ENCODE data around the gene SENP1.

The SENP1 gene

DNA sequence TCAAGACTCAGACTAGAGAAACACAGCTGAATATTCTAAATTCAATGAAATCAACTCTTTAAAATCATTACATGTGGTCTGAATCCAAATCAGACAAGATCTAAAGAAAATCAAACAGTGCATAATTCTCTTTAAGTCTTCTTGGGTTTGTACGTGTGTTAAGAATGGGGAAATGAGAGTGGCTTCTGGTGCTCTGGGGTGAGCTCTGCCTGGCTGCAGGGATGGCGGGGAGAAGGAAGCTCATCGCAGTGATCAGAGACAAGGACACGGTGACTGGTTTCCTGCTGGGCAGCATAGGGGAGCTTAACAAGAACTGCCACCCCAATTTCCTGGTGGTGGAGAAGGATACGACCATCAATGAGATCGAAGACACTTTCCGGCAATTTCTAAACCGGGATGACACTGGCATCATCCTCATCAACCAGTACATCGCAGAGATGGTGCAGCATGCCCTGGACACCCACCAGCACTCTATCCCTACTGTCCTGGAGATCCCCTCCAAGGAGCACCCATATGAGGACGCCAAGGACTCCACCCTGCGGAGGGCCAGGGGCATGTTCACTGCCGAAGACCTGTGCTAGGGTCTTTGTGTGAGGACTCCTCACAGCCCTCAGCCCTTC lies 20.9 kb downstream of the SENP1 start:
- peaks cover 3% of the 10 kb centered on the region for H3K4me1 Mint-ChIP-seq (ENCODE audit: low read depth)
- no peaks in the 10 kb centered on the region for H3K9me3 Mint-ChIP-seq
- no peak overlapping the region for H3K27ac Mint-ChIP-seq
- H3K36me3 Mint-ChIP-seq (ENCODE audit: low read depth) = peaks cover 67% of the 10 kb centered on the region
- H3K4me3 Mint-ChIP-seq = no peak overlapping the region
- H3K27me3 Mint-ChIP-seq = no peaks in the 10 kb centered on the region

DNA sequence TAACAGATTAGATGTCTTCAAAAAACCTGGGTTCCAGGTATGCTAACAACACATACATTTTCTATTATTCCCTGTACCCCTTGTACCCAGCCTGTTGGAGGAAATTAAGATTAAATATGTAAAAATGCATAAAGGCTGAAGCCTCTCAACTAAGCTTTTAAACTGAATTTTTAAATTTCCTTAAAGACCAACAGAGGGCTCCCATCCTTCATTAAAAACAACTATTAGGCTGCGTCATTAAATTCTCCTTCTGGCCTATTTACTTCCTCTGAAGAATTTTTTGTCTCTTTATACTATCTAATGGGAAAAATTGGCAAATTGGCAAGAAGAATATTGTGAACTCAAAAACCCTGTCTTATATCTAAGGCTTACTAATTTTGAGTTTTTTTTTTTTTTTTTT lies 21.8 kb downstream of the SENP1 start:
- no peaks in the 10 kb centered on the region for H3K27me3 Mint-ChIP-seq
- peaks cover 69% of the 10 kb centered on the region for H3K36me3 Mint-ChIP-seq (ENCODE audit: low read depth)
- H3K9me3 Mint-ChIP-seq = no peaks in the 10 kb centered on the region
- no peak overlapping the region for H3K27ac Mint-ChIP-seq
- H3K4me1 Mint-ChIP-seq (ENCODE audit: low read depth) = peaks cover 3% of the 10 kb centered on the region
- no peak overlapping the region for H3K4me3 Mint-ChIP-seq

DNA sequence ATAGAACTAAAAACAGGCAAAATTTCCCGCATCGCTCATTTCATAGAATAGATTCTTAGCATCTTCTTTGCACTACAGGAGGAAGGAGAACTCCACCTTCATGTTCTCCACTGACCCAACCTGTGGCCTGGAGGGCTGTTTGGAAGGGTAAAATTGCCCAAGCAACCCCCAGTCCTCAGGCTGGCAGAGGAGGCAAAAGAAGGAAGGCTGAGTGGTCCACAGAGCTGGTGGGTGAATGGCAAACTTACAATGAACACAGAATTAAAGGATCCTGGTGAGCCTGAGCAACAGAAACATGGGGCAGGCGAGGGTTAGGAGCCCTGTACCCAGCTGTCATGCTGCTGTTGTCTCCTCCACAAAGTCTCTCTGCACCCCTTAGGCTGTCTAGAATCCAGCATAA lies 25.1 kb downstream of the SENP1 start:
- H3K27ac Mint-ChIP-seq = no peak overlapping the region

DNA sequence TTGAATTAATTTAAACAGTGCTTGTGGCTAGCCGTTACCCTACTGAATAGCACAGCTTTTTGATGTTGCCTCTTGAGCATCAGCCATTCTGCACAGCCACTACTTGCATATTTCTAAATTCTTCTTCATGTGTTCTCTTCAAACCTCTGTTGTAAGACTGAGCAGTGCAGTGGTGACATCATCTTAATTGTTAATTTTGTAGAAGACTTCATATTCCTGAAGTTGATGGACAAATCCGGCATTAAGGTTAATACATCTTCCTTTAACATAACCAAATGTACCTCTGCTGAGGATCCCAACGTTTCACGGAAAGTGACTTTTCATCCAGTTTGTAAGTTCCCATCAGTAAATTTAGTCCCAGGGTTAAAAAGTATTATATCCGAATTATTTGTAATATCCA lies 25.6 kb downstream of the SENP1 start:
- Mint-ChIP-seq H3K36me3 (ENCODE audit: low read depth) (peaks cover 72% of the 10 kb centered on the region), H3K4me3 (no peak overlapping the region), H3K4me1 (ENCODE audit: low read depth) (peaks cover 3% of the 10 kb centered on the region), H3K9me3 (no peaks in the 10 kb centered on the region), H3K27me3 (no peaks in the 10 kb centered on the region), H3K27ac (no peak overlapping the region)

More for the DNA sequence above, 25.1 kb downstream of the SENP1 start:
- Mint-ChIP-seq H3K36me3 (ENCODE audit: low read depth) (peaks cover 72% of the 10 kb centered on the region), H3K9me3 (no peaks in the 10 kb centered on the region), H3K4me1 (ENCODE audit: low read depth) (peaks cover 3% of the 10 kb centered on the region), H3K27me3 (no peaks in the 10 kb centered on the region), H3K4me3 (no peak overlapping the region)

DNA sequence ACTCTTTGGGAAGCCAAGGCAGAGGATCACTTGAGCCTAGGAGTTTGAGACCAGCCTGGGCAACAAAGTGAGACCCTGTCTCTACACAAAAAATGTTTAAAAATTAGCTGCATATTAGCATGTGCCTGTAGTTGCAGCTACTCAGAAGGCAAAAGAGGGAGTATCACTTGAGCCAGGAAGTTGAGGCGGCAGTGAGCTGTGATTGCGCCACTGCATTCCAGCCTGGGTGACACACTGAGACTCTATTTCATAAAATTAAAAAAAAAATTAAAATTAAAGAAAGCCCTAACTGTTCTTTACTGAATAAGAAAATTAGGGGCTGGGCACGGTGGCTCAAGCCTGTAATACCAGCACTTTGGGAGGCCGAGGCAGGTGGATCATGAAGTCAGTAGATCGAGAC lies 27.0 kb downstream of the SENP1 start:
- Mint-ChIP-seq H3K4me3 (no peak overlapping the region), H3K27ac (no peak overlapping the region), H3K9me3 (no peaks in the 10 kb centered on the region), H3K27me3 (no peaks in the 10 kb centered on the region), H3K36me3 (ENCODE audit: low read depth) (peaks cover 71% of the 10 kb centered on the region), H3K4me1 (ENCODE audit: low read depth) (no peaks in the 10 kb centered on the region)

DNA sequence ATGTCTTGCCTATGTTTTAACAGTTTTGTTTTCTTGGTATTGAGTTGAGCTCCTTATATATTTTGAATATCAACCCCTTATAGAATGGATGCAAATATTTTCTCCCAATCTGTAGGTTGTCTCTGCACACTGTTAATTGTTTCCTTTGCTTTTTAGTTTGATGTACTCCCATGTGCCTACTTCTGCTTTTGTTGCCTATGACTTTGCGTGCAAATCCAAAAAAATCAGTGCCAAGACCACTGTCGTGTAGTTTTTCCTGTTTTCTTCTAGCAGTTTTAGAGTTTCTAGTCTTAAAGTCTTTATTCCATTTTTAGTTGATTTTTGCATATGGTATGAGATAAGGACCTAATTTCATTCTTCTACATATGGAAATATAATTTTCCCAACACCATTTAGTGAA lies 28.8 kb downstream of the SENP1 start:
- Mint-ChIP-seq H3K36me3 (ENCODE audit: low read depth) (peaks cover 63% of the 10 kb centered on the region), H3K9me3 (no peaks in the 10 kb centered on the region), H3K4me3 (no peak overlapping the region), H3K27ac (peak overlapping the region; percentile 14), H3K27me3 (no peaks in the 10 kb centered on the region), H3K4me1 (ENCODE audit: low read depth) (no peaks in the 10 kb centered on the region)

DNA sequence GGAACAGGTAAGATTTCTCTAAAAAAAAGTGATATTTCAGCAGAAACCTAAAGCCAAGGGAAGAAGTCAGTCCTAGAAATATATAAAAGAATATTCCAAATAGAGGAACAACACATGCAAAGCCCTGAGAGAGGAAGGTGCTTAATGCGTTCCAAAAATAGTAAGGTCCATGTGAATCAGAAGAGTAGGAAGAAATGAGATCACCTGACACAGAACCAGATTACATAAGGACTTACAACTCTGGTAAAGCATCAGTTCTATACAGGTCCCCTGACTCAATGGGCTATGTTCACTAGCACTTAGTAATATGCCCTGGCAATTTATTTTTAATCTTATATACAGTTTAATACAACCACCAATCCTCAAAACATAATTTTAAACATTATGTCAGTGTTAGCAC lies 30.0 kb downstream of the SENP1 start:
- no peak overlapping the region for H3K4me3 Mint-ChIP-seq
- H3K27me3 Mint-ChIP-seq = no peaks in the 10 kb centered on the region
- H3K36me3 Mint-ChIP-seq (ENCODE audit: low read depth) = peaks cover 58% of the 10 kb centered on the region
- no peaks in the 10 kb centered on the region for H3K4me1 Mint-ChIP-seq (ENCODE audit: low read depth)
- no peak overlapping the region for H3K27ac Mint-ChIP-seq
- H3K9me3 Mint-ChIP-seq = no peaks in the 10 kb centered on the region

DNA sequence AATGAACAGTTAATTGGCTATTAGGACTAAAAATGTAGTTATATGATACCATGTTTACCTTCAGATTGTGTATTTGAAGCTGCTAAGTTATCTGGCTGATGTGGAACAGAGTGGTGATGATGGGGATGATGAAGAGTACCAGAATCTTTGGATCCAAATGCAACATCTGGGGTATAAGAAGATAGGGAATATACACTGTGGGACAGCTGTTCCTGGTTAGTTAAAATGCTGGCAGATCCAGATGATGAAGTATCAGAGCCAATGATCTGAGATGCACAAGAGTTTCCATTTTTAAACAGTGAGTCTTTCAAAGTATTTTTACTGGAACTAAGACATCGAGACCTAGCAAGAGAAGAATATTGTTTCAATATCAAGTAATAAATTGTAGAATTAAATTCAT lies 31.6 kb downstream of the SENP1 start:
- H3K36me3 Mint-ChIP-seq (ENCODE audit: low read depth) = peaks cover 63% of the 10 kb centered on the region
- no peaks in the 10 kb centered on the region for H3K27me3 Mint-ChIP-seq
- H3K27ac Mint-ChIP-seq = no peak overlapping the region
- H3K4me3 Mint-ChIP-seq = no peak overlapping the region
- no peaks in the 10 kb centered on the region for H3K9me3 Mint-ChIP-seq
- no peaks in the 10 kb centered on the region for H3K4me1 Mint-ChIP-seq (ENCODE audit: low read depth)

DNA sequence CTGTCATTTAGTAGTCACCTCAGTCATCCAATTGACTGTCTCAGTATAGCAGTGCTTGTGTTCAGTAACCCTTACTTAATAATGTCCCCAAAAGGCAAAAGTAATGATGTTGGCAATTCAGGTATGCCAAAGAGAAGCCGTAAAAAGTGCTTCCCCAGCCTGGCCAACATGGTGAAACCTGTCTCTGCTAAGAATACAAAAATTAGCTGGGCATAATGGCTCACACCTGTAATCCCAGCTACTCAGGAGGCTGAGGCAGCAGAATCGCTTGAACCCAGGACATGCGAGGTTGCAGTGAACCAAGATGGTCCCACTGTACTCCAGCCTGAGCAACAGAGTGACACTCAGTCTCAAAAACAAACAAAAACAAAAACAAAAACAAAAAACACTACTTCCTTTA lies 33.6 kb downstream of the SENP1 start:
- Mint-ChIP-seq H3K4me1 (ENCODE audit: low read depth) (no peaks in the 10 kb centered on the region), H3K27me3 (no peaks in the 10 kb centered on the region), H3K4me3 (no peak overlapping the region), H3K27ac (no peak overlapping the region), H3K36me3 (ENCODE audit: low read depth) (peaks cover 62% of the 10 kb centered on the region), H3K9me3 (no peaks in the 10 kb centered on the region)

DNA sequence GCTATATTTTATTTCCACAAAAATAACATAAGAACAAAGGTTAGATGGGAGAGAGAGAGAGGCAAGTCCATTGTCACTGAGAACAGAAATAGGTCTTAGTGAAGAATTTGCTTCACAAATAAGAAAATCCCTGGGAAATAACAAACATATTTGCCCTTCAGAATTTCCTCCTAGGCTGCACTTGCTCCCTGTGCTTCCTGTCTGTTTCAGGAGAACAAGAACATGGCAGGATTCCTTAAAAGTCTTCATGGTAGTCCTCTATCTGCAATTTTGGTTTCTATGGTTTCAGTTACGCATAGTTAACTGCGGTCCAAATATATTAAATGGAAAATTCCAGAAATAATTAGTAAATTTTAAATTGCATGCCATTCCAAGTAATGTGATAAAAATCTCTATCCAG lies 34.1 kb downstream of the SENP1 start:
- H3K9me3 Mint-ChIP-seq = no peaks in the 10 kb centered on the region
- no peaks in the 10 kb centered on the region for H3K27me3 Mint-ChIP-seq
- H3K36me3 Mint-ChIP-seq (ENCODE audit: low read depth) = peaks cover 62% of the 10 kb centered on the region
- H3K27ac Mint-ChIP-seq = no peak overlapping the region
- H3K4me1 Mint-ChIP-seq (ENCODE audit: low read depth) = no peaks in the 10 kb centered on the region
- no peak overlapping the region for H3K4me3 Mint-ChIP-seq

DNA sequence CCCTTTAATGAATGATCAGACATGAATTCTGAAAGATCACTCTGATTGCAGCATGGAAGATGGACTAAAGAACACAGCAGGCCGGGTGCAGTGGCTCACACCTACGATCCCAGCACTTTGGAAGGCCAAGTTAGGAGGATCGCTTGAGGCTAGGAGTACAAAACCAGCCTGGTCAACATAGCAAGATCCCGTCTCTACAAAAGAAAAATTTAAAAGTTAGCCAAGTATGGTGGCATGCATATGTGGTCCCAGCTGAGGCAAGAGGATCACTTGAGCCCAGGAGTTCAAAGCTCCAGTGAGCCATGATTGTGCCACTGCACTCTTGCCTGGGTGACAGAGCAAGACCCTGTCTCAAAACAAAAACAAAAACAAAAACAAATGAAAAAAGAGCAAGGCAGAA lies 35.1 kb downstream of the SENP1 start:
- no peak overlapping the region for H3K27ac Mint-ChIP-seq
- no peaks in the 10 kb centered on the region for H3K4me1 Mint-ChIP-seq (ENCODE audit: low read depth)

DNA sequence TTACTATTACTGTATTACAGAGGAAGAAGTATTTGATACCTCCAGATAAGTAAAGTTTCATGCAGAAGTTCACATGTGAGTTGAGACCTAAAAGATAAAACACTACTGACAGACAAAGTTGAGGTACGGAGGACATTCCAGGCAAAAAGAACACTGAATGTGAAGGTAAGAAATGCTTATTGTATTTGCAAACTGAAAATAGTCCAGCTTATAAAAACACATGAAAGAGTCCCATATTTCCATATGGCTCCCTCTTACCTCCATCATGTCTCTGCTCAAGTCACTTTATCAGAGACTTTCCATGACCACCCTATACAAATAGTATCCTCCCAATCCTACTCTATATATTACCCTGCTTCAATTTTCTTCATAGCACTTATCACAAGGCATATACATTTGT lies 35.8 kb downstream of the SENP1 start:
- no peaks in the 10 kb centered on the region for H3K4me1 Mint-ChIP-seq (ENCODE audit: low read depth)
- H3K36me3 Mint-ChIP-seq (ENCODE audit: low read depth) = peaks cover 69% of the 10 kb centered on the region
- H3K27ac Mint-ChIP-seq = no peak overlapping the region
- H3K9me3 Mint-ChIP-seq = no peaks in the 10 kb centered on the region
- no peak overlapping the region for H3K4me3 Mint-ChIP-seq
- no peaks in the 10 kb centered on the region for H3K27me3 Mint-ChIP-seq

More for the DNA sequence above, 35.1 kb downstream of the SENP1 start:
- H3K36me3 Mint-ChIP-seq (ENCODE audit: low read depth) = peaks cover 66% of the 10 kb centered on the region
- H3K4me3 Mint-ChIP-seq = no peak overlapping the region
- no peaks in the 10 kb centered on the region for H3K27me3 Mint-ChIP-seq
- no peaks in the 10 kb centered on the region for H3K9me3 Mint-ChIP-seq

DNA sequence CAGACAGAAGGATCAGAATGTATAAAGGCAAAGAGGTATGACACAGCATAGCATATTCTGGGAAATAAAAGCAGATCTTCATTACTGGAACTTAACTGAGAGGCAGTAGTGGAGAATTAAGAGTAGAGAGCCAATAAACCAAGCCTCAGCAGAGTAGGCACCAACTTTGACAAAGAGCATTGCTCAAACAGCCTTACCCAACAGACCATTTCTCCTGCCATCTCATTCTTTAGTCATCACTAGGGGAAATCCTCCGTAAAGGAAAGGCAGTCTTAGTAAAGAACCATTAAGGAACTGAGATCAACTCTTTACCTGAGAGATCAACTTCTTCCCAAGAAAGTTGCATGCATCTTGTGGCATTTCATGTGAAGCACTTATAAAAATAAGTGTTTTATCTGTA lies 36.6 kb downstream of the SENP1 start:
- Mint-ChIP-seq H3K36me3 (ENCODE audit: low read depth) (peaks cover 71% of the 10 kb centered on the region), H3K4me3 (no peak overlapping the region), H3K9me3 (no peaks in the 10 kb centered on the region), H3K27me3 (no peaks in the 10 kb centered on the region), H3K27ac (no peak overlapping the region), H3K4me1 (ENCODE audit: low read depth) (no peaks in the 10 kb centered on the region)

DNA sequence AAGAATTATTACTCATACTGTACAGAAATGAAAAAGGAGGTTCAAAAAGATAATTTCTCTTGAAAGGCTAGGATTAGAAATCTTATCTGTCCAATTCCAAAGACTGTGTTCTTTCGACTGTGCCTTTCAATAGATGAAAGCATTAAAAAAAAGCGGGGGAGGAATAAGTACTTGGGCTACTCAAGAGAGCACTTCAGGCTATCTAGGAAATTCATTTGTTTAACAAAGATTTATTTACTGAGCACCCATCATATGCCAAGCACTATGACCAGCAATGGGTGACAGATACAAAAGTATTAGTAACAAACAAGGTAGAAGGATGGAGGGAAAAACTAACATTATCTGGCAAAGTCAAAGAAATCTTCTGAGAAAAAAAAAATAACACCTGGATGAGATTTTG lies 37.4 kb downstream of the SENP1 start:
- Mint-ChIP-seq H3K27me3 (no peaks in the 10 kb centered on the region), H3K4me1 (ENCODE audit: low read depth) (no peaks in the 10 kb centered on the region), H3K36me3 (ENCODE audit: low read depth) (peaks cover 73% of the 10 kb centered on the region), H3K4me3 (no peak overlapping the region), H3K9me3 (no peaks in the 10 kb centered on the region), H3K27ac (no peak overlapping the region)

DNA sequence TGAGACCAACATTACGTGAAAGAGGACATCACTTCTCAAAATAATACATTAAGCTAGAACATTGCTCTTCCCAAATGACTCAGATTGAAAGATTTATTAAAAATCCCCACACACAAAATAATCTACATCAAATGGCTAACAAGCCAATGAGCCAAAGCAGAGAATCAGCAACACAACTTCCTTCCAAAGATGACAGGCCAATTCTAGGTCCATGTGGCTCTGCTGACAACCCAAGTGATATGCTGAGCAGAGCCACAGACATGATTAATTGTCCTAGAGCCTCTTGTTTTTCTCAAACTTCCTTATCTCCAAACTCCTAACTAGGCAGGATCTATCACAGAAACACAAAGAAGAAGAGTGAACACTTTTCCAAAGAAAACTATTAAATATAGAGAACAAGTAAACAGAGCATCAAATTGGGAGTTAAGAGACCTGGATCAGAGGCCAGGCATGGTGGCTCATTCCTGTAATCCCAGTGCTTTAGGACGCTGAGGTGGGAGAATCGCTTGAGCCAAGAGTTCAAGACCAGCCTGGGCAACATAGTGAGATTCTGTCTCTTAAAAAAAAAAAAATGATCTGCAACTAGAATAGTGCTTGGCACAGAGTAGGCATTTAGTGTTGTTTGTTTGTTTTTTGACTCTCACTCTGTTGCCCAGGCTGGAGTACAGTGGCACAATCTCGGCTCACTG lies 38.5 kb downstream of the SENP1 start:
- no peak overlapping the region for H3K4me3 Mint-ChIP-seq
- no peak overlapping the region for H3K27ac Mint-ChIP-seq
- peaks cover 74% of the 10 kb centered on the region for H3K36me3 Mint-ChIP-seq (ENCODE audit: low read depth)
- H3K9me3 Mint-ChIP-seq = no peaks in the 10 kb centered on the region
- no peaks in the 10 kb centered on the region for H3K4me1 Mint-ChIP-seq (ENCODE audit: low read depth)
- H3K27me3 Mint-ChIP-seq = no peaks in the 10 kb centered on the region

DNA sequence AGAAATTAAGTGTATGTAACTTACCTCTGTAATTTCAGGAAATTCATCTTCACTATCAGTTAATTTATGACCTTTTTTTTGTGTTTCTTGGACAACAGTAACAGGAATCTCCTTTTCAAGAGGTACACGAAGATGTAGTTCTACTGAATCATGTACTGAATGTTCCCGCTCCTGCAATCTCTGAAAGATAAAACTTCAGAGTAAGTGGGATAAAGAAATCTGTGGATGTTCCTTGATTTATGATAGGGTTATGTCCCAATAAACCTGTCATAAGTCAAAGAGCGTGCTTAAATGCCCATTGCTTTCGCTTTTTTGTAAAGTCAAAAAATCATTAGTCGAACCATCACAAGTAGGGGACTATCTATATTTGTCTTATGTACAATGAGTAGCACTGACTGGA lies 40.8 kb downstream of the SENP1 start:
- no peak overlapping the region for H3K27ac Mint-ChIP-seq
- H3K4me3 Mint-ChIP-seq = no peak overlapping the region
- H3K27me3 Mint-ChIP-seq = no peaks in the 10 kb centered on the region
- H3K9me3 Mint-ChIP-seq = peaks cover 6% of the 10 kb centered on the region
- H3K4me1 Mint-ChIP-seq (ENCODE audit: low read depth) = no peaks in the 10 kb centered on the region
- H3K36me3 Mint-ChIP-seq (ENCODE audit: low read depth) = peaks cover 81% of the 10 kb centered on the region

Measured in stimulated activated naive CD8-positive, alpha-beta T cell treated with anti-CD3 and anti-CD28 coated beads, Interleukin-15, Interleukin-2, amounts not matched to agents 100 ng/mL and 50 ng/mL, for 24 hours (primary cell).